H1 (cell line): Measurements from ENCODE around the gene ECI2.

ENCODE experiments used
- CHD2 ChIP-seq: IDR thresholded peaks from 2 replicates; pipeline ENCODE4 v1.6.1; 2012; ENCODE audit warnings: low read length, improper control_type of control experiment
- CTCF ChIP-seq, 3 experiments: IDR thresholded peaks; 1 replicate in 2 of 3; 2 replicates in 1 of 3; pipeline versions ENCODE4 v1.5.1 to v1.6.1; 2011; ENCODE audit warnings: low read length in 3 of 3, mild to moderate bottlenecking in 3 of 3, inconsistent platforms in 2 of 3, low read depth in 1 of 3, moderate library complexity in 1 of 3; ENCODE audit not compliant: insufficient read depth in 1 of 3; ENCODE audit errors: control extremely low read depth in 1 of 3
- EZH2 ChIP-seq: fragments of 200-600 bp; sonication (generic); IDR thresholded peaks from 2 replicates; pipeline ENCODE4 v1.7.1; 2012; ENCODE audit warnings: low read depth, mild to moderate bottlenecking, moderate library complexity, low read length, inconsistent platforms; ENCODE audit not compliant: severe bottlenecking
- NRF1 ChIP-seq: IDR thresholded peaks from 2 replicates; pipeline ENCODE4 v1.6.1; 2011; ENCODE audit warnings: mild to moderate bottlenecking, low read depth, low read length, improper control_type of control experiment
- POLR2A ChIP-seq, 2 experiments: IDR thresholded peaks; 1 replicate in 1 of 2; 2 replicates in 1 of 2; pipeline ENCODE4 v1.6.1; 2011; ENCODE audit warnings: low read depth in 2 of 2, low read length in 2 of 2, mild to moderate bottlenecking in 2 of 2; ENCODE audit errors: control extremely low read depth in 1 of 2

GRCh38 chr6:4069199-4069598 lies 66.2 kb downstream of the ECI2 start:
- TF ChIP-seq NRF1 = no peak
- no peak for TF ChIP-seq CHD2
- no peak for TF ChIP-seq EZH2
- no peak for TF ChIP-seq CTCF (IDR thresholded peaks at IDR 0.05; ENCODE audit: control extremely low read depth in 1 of 3, insufficient read depth in 1 of 3, low read depth in 1 of 3, low read length in 3 of 3)
- no peak for TF ChIP-seq POLR2A (IDR thresholded peaks at IDR 0.05; ENCODE audit: control extremely low read depth in 1 of 2, low read depth in 2 of 2, low read length in 2 of 2)
